GM15510 (cell line): ENCODE data around the gene MPRIP.

ENCODE experiments used
- POLR2A ChIP-seq: IDR thresholded peaks from 3 replicates; pipeline ENCODE4 v1.6.1; 2011; ENCODE audit warnings: borderline replicate concordance; ENCODE audit not compliant: insufficient read length; ENCODE audit errors: extremely low read depth

MPRIP gene

GRCh38 chr17:17050346-17051345 is 8.4 kb downstream of the MPRIP start:
- TF ChIP-seq POLR2A, result no peak

- no peak for TF ChIP-seq POLR2A
Observed at GRCh38 chr17:17051380-17051779, 9.1 kb downstream of the MPRIP start.

GRCh38 chr17:17051791-17052461 is 9.7 kb downstream of the MPRIP start:
- TF ChIP-seq POLR2A, result no peak

- TF ChIP-seq POLR2A, result no peak
Observed at GRCh38 chr17:17052462-17053221, 10.4 kb downstream of the MPRIP start.

- no peak for TF ChIP-seq POLR2A
Observed at GRCh38 chr17:17053446-17054379, 11.5 kb downstream of the MPRIP start.

- no peak for TF ChIP-seq POLR2A
Observed at GRCh38 chr17:17054636-17055035, 12.4 kb downstream of the MPRIP start.

- no peak for TF ChIP-seq POLR2A
Observed at GRCh38 chr17:17055286-17056155, 13.3 kb downstream of the MPRIP start.

GRCh38 chr17:17056156-17056539 is 13.9 kb downstream of the MPRIP start:
- TF ChIP-seq POLR2A, result no peak

- TF ChIP-seq POLR2A, result no peak
Observed at GRCh38 chr17:17057057-17057551, 14.8 kb downstream of the MPRIP start.

- TF ChIP-seq POLR2A, result no peak
Observed at GRCh38 chr17:17058304-17058703, 16.0 kb downstream of the MPRIP start.

- TF ChIP-seq POLR2A, result no peak
Observed at GRCh38 chr17:17059301-17059890, 17.1 kb downstream of the MPRIP start.

- no peak for TF ChIP-seq POLR2A
Observed at GRCh38 chr17:17060001-17060922, 18.0 kb downstream of the MPRIP start.

- TF ChIP-seq POLR2A, result no peak
Observed at GRCh38 chr17:17060930-17061329, 18.7 kb downstream of the MPRIP start.
